Activated effector memory CD4-positive, alpha-beta T cell treated with Interleukin-2 at 50 U/mL for 16 hours (primary cell): Measurements from ENCODE around the gene LAX1.
"Not testable (repeated sequence)": the region's sequence is repeated elsewhere in the genome, so short reads cannot be mapped to it uniquely, and the experiment has no call there.

Source experiments
- DNase-seq: peaks from one replicate; pipeline ENCODE4 v3.0.0-alpha.2; 2020

Gene LAX1, protein sequence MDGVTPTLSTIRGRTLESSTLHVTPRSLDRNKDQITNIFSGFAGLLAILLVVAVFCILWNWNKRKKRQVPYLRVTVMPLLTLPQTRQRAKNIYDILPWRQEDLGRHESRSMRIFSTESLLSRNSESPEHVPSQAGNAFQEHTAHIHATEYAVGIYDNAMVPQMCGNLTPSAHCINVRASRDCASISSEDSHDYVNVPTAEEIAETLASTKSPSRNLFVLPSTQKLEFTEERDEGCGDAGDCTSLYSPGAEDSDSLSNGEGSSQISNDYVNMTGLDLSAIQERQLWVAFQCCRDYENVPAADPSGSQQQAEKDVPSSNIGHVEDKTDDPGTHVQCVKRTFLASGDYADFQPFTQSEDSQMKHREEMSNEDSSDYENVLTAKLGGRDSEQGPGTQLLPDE

DNA sequence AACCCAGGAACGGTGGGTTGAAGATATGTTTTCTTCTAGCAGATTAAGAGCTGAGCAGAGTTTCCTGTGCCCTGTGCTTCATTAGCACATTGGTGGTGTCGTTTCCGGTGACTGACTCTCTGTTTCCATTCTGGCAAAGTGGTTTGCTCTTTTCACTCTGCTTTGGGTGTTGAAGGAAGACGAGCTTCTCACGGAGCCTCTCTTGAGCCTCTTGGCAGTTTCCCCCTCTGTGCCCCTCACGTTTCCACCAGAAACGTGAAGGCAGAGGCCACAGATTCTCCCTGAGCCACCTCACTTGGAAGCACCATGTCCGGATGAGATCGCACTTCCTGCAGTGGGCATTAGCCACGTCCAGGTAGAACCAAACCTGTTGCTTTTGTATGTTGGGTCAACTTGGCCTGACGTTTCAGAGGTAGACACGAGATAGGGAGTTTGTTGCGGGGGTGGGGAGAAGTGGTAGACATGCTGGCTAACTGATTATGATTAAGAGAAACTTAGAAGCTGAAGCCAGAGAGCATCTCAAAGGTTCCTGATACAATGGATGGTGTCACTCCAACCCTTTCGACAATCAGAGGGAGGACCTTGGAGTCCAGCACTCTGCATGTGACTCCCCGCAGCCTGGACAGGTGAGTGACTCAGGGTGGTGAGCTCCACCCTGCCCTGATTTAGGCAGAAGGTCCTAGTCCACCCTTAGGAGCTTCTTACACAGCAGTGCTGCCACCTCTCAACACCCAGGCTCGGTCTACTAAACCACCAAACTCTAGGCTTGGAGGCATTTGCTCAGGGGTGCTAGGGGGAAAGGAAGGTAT, at the start of gene LAX1:
TSS of gene LAX1 (plus strand) at position 155 of the 809 bp plus-strand sequence. CDS start at position 538, 383 bp downstream.
- DNase-seq = peak; percentile 67

DNA sequence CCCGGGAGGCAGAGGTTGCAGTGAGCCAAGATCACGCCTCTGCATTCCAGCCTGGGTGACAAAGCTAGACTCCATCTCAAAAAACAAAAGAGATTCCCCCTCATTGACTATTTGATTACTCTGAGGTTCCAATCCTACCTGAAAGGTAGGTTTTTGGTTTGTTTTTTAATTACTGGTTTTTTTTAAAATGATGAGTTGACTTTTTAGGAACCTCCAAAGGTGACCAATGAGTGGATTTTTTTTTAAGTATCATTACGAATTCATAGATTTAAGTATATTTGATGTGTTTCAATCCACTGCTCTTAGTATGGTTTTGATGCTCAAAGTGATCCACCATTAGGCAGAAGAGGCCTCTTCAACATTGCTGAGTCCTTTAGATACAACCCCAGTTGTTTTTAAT, 47.9 kb upstream of the LAX1 start:
- DNase-seq = no peak

- no peak for DNase-seq
Measured at GRCh38 chr1:203720242-203720641, 44.7 kb upstream of the LAX1 start.

- DNase-seq = no peak
Measured at GRCh38 chr1:203722909-203723308, 42.1 kb upstream of the LAX1 start.

- no peak for DNase-seq
Measured at GRCh38 chr1:203726417-203726867, 38.5 kb upstream of the LAX1 start.

- no peak for DNase-seq
Measured at GRCh38 chr1:203733009-203733863, 31.7 kb upstream of the LAX1 start.

- DNase-seq = no peak
Measured at GRCh38 chr1:203742436-203742835, 22.5 kb upstream of the LAX1 start.

DNA sequence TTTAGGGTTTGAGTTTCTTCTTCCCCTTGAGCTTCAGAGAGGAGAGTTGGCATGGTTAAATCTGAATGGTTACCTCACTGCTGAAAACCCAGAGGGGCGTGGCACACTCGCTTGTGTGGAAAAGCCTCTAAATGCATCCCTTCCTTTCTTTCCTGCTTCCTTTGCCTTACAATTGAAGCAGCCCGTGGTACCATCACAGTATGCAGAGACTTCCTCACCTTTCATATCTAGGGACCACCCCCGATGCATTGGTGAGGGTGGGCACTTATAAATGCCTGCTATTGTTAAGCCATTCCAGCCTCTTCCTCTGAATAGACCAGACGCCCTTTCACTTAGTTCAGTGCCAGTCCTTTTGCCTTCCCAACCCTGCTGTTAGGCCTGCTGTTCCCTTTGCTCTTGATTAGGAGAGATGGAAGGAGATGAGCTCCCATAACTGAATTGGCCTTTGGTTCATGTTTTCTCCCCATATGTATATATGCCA, 21.9 kb upstream of the LAX1 start:
- no peak for DNase-seq

DNA sequence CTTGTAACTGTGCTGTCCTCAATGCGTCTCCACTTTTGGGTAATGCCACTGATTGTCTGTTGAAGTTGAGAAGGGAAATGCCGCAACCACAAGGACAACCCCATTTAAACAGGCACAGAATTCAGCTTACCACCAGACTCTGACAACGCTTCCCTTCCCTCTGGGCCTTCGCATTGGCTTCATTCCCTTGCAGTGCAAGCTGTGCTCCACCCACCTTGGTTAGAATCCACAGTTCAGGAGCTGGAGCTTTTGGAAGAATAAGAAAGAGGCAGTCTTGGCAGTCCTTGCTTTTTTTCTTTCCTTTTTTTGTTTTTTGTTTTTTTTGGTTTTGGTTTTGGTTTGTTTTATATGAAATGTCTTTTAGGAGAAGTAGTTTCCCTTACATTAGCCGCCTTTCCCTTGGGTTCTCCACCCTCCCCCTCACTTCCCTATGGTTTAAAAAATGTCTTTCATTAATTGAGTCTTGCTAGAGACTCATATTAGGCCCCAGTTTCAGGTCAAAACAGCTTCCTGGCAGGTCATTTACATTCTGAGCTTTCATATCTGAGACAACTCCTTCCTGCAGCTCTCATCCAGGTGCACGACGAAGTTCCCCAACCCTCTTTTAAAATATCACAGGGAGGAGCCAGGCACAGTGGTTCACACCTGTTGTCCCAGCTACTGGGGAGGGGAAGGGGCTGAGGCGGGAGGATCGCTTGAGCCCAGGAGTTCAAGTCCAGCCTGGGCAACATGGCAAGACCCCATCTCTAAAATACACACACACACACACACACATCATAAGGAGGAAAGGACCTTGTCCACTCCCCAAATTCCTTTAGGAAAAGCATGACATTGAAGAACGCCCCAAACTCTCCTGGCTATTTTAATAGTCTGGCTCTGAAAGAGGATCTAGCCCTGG, 20.7 kb upstream of the LAX1 start:
- peak; percentile 10 for DNase-seq

DNA sequence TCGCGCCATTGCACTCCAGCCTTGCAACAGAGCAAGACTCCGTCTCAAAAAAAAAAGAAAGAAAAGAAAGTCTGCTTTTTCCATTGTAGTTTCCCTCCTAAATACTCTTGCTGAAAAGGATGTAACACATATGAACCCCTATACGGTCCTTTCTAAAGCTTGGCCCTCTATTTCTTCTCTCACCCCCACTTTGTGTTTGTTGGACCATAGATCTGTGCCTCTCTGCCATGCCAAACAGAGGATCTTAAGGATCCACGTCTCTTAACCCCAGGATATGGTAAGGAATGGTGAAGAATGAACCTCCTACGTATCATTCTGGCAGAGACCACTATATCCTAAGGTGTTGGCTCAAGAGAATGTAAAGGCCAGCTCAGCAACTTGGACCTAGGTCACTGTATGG, 18.7 kb upstream of the LAX1 start:
- no peak for DNase-seq

- DNase-seq = no peak
Measured at GRCh38 chr1:203751051-203751450, 13.9 kb upstream of the LAX1 start.

DNA sequence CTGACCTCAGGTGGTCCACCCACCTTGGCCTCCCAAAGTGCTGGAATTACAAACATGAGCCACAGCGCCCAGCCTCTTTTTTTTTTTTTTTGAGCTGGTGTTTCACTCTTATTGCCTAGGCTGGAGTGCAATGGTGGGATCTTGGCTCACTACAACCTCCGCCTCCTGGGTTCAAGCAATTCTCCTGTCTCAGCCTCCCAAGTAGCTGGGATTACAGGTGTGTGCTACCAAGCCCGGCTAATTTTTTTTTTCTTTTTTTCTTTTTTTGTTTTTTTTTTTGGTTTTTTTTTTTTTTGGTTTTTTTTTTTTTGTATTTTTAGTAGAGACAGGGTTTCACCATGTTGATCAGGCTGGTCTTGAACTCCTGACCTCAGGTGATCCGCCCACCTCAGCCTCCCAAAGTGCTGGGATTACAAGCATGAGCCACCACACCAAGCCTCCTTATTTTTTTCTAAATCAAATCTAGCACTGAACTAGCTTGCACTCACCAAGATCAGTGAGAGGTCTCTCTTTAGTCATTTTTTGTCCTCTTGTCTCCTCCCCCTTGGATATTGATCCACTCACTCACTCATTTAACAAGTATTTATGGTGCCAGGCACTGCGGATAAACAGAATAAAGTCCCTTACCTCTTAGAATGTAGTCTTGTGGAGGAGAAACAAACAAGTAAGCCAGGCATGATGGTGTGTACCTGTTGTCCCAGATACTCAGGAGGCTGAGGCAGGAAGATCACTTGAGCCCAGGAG, 13.2 kb upstream of the LAX1 start:
- DNase-seq = not testable (repeated sequence)

GRCh38 chr1:203754455-203754864, 10.5 kb upstream of the LAX1 start:
- DNase-seq = no peak

GRCh38 chr1:203756036-203756435, 8.9 kb upstream of the LAX1 start:
- no peak for DNase-seq

GRCh38 chr1:203758749-203759148, 6.2 kb upstream of the LAX1 start:
- not testable (repeated sequence) for DNase-seq

- DNase-seq = no peak
Measured at GRCh38 chr1:203760506-203760905, 4.5 kb upstream of the LAX1 start.

DNA sequence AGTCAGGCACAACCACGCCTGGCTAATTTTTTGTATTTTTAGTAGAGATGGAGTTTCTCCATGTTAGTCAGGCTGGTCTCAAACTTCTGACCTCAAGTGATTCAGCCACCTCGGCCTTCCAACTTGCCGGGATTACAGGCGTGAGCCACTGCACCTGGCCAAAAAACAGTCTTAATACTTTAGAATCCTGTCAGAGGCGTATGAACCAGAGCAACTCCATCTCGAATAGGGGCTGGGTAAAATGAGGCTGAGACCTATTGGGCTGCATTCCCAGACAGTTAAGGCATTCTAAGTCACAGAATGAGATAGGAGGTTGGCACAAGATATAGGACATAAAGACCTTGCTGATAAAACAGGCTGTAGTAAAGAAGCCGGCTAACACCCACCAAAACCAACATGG, 3.0 kb upstream of the LAX1 start:
- not testable (repeated sequence) for DNase-seq

DNA sequence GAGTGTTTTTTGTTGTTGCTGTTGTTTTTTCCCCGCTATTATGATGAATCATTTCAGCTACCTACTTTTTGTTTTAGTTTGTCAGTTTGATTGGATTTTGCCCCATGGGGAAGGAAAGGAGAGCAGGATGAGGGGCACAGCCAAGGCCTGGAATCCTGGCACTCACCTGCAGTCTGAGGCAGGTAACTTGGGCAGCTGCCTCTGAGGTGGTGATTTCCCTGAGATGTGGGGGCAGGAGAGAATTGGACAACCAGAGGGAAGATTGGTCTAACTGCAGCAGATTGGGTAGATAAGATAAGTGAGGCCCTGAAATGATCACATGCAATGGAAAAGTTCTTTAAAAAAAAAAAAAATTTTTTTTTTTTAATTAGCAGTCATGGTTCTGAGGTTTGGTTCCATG, 1.5 kb upstream of the LAX1 start:
- no peak for DNase-seq

DNA sequence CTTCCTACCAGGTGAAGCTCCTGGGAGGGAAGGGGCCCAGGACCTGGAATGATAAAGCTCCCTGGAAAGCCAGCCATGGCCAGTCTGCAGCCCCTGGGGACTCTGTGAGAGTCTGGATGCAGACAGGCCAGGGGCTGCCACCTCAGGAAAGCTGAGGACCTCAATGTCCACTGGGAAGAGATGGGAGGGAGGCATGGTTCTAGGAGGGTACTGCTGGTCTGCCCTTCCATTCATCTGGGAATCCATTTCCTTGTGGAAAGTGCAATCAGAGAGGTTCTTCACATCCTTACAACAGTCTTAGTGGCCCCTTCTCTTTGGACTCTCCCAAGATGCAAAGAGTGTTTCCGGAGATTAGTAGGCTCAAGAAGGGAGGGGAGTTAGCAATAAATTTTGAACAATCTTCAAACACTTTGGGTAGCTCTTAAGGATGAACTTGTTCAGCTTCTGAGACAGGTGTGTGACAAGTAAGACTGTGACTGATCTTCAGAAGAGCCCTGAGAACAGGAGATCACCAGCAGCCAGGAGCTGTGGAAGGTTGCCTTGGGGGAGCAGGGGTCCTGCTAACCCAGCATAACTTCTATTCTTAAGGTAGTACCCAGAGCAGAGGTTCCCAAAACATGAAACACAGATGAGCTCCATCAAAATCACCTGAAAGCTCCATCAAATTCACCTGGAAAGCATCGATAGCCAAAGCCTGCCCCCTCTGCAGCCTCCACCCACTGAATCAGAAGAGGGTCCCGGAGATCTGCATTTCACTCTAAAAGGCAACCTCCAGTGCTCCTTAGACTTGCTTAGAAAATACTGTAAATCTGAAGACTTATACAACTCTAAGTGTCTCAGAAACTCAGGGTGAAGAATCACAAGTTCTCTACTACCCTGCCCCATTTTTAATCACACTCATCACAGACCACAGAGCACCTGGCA, 616 bp upstream of the LAX1 start:
- DNase-seq = no peak

DNA sequence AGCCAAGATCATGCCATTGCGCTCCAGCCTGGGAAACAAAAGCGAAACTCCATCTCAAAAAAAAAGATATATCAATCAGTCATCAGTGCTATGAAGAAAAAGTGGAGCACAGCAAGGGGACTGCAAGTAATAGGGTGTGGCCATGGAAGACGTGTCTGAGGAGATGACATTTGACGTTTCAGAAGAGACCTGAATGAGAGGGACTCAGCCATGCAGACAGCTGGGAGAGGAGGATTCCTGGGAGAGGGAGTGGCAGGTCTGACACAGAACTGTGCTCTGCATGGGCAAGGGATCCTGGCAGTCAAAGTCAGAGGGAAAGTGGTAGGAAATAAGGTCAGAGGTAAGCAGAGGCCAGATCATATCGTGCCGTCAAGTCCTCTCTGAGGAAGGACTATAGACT, 3.3 kb downstream of the LAX1 start:
- DNase-seq = no peak
